Left renal pelvis (tissue), 4 donors: Measurements from ENCODE around the gene SEMA6A. TPM values are rescaled to one million over a fixed set of nuclear protein-coding genes. Genes with fewer than 3 reads are reported as not detected.

Experiments used
- DNase-seq, 4 donors: peaks; one replicate each; pipeline ENCODE4 v3.0.0-alpha.2; 2013; ENCODE audit warnings: low read depth in 4 of 4, low spot score in 3 of 4
- polyA plus RNA-seq, 4 donors: library from polyadenylated mRNA; unstranded; fragments of 120-200 nt; gene quantifications; one replicate each; pipeline ENCODE4 v1.2.1, GENCODE V29; 2013; ENCODE audit not compliant: insufficient read length in 4 of 4

Gene SEMA6A
- polyA plus RNA-seq, 4 donors: 49.5 to 59.0 (median 53.8) TPM

DNA sequence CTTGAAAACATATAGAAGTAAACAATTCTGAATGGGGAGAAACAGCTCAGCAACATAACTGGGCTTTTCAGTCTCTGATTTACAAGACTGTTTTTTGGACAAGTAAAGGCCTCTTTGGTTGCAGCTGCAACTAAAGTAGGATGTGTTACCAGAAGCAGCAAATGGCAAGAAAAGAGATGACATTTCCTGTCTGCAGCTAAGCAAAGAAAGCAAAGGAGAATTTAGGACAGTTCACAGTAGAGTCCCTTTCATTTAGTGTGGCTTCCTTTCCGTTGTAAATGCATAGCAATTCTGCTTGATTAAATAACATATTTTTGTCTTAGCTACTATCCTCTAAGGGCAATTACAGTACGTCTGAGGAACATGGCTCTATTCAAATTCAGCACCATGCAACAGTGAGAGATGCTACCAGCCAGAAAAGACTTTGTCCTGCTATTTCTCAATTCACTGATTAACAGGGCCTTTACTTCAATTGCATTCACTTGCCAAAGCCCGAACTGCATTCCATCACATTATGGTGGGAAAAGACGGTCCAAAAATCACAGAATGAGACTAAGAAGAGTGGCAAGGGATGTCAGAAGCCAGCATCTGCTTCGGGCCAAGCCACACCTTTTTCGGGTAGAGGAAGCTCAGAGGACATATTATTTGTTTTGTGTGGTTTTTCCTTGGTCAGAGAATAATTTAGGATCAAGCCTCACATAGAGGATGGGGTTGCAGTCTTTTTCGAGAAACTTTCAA lies 107.7 kb downstream of the SEMA6A start:
- DNase-seq: no peak

DNA sequence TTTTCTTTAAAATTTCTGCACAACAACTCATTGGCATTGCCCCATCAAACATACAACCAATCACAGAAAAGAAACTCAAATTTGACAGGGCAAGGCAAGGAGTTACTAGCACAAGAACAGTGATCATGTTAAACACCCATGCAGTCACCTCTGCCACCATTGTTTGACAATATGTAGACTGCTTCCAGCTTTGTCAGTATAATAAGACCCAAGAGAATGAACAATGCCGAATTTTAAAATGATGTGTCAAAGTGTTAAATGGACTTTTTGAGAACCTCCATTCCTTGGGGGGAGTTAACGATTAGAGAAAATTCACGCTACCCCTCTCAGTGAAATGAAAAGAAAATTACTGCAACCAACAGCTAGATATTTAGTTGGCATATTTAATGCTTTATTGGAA lies 109.2 kb downstream of the SEMA6A start:
- no peak for DNase-seq

DNA sequence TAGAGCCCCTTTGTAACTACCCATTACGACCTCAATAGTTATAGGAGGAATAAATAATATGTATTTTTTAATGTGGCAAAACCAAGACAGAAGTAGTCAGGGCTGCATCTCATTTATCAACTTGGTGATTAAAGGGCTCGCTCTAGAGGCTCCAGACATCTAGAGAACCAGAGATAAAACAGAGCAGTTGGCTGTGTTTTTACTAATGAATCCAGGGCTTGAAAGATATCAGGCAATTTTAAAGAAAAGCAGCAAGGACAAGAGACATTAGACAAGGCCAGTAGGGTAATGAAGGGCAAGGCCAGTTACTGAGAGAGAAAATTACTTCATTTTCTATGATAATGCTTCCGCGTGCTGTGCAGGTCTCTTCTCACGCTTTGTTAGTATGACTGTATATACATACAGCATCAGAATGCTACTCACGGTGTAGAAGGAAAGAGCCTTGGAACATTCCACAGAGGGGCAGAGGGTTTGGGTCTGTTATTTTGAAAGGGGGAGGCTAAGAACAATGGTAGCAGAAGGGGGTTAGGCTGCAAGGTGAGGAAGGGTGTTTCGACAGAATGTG lies 110.4 kb downstream of the SEMA6A start:
- no peak for DNase-seq

DNA sequence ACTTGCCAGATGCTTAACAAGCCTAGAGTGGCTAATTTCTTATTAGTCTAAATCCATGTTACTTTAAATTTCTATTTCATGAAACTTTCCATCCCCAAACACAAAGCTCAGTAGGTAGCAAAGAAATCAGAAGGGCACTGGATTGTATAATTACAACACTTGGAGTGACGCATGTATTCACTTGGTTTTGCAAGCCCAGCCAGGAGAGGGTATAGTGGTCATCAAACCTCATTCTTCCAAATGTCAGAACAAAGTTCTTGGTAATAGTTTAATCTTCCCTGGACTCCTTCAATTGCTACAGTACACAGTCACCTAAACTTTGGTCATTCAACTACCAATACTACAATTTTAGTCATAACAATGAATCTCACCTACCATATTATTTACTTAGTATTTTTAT lies 112.1 kb downstream of the SEMA6A start:
- DNase-seq: no peak

DNA sequence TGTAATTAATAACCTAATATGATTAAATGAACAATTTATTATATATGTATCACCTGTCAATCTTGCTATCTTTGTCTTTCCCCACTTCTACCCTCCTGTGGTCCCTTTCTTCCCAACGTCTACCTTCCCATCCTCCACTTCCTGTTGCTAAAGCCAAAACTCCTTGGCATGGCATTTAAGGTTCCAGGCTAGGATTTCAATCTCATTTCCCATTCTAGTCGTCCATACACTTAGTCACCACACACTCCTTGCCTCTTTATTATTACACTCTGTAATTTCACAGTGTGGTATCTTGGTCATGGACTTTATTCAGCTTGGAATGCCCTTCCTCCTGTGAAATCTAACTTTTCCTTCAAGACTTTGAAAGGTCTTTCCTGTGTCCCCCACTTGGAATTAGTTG lies 115.3 kb downstream of the SEMA6A start:
- DNase-seq: no peak

DNA sequence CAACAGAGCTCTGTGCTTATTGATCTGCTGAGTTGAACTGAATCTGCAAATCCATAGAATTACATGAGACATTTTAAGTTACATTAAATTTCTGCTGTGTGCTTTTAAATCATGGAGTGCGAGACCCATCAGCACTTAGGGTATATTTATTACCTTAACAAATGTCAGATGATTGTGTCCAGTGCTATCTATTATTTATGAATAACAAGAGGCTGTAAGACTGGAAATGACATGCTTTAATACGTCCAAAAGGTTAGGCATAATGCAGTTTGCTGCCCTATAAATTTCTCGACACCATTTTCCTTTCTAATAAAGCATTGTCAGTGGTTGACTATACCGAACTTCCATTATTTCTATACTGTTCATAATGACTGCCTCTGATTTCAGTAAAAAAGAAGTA lies 117.6 kb downstream of the SEMA6A start:
- DNase-seq: no peak

DNA sequence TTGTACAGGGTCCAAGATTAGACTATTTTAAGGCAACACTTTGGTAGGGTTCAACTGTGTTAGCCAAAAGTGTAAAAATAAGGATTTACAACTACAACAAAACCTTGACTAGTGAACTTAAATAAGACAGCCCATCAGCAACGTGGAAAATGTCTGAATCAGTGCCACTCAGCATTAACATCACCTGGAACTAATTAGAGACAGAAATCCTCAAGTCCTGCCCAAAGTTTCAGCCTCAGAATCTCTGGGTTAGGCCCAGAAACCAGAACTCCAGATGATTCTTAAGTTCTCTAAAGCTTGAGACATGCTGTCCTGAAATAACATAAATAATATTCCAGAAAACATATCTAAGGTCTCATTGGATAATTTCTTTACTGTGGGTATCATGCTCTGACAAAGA lies 118.6 kb downstream of the SEMA6A start:
- DNase-seq: no peak

DNA sequence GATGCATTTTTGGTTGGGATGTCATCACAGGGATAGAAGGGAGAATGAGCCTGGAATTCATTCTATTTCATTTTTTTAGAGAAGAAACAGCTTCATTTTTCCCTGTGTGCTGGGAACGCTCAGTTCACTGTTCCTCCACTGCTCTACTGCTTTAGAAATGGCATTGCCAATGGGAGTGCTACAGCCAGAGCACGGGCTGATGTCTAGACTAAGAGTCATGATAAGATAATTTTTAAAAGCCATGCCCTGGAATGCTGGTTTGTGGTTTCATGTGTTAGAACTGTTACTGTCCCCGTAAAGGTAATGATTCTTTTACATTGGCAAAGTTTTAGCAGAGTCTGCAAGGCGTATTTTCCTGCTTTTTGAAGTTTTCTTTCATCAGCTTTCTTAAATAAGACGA lies 119.6 kb downstream of the SEMA6A start:
- DNase-seq: no peak

DNA sequence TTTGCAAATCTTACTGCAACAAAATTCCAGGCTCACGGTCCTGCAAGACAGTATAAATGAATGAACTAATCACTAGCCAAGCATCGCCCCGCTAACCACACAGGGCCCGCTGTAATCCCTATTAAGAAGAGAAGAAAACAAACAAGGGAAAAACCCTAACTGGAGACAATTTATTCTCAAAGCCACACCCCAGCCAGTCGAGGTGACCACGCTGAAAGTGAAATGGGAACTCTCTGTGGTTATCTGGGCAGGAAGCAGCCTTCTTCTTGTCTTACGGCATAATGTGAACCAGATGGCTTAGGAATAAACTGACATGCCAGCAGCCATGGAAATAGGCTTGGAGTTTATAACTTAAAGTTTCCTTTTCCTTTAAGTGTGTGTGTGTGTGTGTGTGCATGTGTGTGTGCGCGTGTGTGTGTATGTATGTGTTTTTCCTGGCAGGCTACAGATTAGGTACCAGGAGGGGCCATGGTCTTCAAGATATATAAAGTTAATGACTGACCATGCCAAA lies 120.2 kb downstream of the SEMA6A start:
- DNase-seq: peak in 1 of 4 donors; percentile 27

DNA sequence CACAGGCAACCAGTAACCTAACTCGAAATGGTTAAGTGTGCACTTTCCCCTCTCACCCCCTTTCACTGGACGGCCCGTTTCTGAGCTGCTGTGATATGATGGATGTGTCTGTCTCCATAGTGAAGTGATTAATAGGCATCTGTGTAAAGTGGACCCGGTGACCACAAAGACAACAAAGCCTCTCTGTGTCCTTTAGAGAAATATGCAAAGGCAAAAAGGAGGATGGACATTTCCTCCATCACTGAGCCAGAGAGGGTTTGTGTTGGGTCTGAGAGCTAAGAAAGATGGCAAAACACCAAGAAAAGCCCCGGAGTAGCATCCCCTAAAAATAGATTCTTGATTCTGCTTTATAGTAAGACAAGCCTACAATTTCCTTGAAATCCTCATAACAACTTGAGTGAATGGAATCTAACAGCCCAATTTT lies 120.6 kb downstream of the SEMA6A start:
- DNase-seq: no peak

DNA sequence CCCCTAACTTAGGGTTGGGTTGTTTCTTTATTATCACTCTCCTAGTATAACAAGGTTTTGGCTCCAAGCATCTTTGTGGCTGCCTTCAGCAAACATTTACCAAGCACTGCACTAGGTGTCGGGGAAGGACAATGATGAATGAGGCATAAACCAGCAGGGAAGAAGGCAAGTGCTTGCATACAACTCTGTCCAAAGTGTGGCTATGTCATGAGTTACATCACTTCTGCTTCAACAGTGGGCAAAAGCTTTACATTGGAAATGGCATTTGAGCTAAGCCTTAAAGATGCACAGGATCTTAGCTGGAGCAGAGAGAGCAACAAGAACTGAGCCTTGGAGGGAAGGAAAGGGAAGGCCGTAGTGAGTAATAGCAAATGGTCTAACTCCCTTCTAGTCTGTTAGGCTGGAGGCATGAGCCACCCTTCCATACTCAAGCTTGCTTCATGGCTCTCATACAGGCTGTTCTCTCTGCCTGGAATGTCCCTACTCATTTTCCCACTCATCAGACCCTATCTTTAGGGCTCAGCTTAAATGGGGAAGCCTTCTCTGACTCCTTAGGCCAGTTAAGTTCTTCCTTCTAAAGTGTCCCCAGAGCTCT lies 121.8 kb downstream of the SEMA6A start:
- no peak for DNase-seq

DNA sequence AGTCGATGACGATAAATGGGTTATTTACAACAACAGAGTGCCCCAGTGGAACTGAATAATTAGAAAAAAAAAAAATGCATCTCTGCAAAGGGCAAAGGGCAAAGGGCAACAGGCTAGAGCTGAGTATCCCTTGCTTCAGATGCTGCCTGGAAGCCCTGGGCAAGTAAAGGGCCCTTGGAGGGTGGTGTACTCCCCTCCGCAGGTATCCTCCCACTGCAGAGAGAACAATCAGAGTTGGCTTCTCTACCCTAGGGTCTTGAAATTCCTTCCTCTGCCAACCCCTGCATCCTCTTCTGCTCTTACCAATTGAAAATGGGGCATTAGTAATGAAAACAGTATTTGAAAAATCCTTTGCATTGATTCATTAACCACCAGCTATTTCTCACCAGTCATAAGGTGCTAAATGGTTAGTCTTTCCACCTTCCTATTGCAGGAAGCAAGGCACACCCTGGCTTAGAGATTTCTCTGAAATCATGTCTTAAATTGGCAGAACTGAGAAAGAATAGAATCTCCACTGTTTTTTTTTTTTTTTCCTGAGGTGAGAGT lies 122.6 kb downstream of the SEMA6A start:
- DNase-seq: no peak

DNA sequence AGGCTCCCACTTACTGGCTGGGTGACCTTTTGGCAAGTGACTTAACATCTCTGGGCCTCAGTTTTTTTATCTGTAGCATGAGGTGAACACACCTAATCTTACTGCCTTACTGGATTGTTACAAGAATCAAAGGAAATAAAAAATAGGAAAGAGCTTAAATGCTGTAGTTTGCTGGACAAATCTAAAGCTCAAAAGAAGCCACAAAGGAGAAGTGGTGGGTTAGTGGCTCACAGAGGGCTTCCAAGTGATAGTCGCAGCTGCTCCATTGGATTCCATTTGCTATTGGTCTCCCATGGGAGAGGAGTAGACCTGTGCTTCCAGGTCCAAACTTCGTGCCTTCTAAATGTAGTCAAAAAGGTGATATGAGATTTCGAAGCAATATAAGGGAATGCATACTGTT lies 123.6 kb downstream of the SEMA6A start:
- no peak for DNase-seq

DNA sequence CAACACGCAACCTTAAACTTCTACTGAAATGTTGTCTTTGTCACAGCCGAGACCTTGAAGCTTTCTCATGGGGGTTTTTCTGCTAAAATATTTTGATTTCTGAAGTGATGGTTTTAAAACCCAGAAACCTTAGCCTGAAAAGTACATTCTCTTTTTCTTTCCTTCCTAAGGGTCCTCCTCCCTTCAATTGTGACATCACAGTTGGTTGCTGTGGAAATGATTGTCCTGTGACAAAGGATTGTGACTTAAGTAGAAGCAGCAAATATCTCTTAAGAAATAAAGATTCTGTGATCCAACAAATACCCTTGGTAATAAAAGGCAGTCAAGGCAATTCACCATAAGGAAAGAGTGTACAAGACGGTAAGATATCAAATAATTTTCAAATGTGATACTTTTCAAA lies 125.2 kb downstream of the SEMA6A start:
- DNase-seq: no peak

DNA sequence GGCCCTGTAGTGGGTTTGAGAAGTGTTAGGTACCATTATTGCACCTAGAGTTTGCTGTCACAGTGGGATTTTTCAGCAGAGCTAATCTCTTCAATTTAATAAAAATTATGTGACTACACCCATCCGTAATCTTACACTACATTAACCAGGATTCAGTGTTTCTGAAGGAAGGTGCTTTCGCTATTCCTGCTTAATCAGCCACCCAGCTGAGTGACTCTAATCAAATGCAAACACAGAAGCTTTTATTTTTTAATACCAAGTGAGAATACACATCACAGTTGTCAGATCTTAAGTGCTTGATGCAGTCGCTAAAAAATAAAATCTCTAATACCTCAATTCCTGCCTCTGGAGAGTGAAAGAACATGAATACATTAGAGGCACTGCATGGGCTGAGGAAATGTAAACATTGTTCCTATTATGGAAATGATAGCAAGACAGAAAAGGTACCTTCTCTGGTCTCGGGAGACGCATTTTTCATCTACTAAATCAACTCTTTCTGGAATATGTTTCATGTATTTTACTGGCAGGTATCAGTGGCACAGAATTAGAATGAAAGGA lies 125.7 kb downstream of the SEMA6A start:
- DNase-seq: no peak

DNA sequence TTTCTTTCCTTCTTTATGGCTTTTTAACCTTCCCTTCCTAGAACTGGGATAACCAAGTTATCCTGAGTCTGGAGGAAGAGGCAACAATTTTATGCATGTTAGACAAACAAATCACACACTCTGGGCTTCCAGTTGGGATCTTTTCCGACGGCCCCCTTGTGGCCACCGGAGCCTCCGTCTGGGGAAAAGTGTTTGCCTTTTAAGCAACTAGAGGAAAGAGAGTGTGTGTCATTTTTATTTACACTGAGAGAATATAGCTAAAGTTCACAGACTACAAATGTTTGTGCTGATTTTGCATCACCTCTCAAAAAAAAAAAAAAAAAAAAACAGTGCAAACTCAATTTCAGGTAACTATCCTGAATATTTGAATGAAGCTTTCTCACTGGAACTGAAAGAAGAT lies 126.2 kb downstream of the SEMA6A start:
- DNase-seq: no peak

DNA sequence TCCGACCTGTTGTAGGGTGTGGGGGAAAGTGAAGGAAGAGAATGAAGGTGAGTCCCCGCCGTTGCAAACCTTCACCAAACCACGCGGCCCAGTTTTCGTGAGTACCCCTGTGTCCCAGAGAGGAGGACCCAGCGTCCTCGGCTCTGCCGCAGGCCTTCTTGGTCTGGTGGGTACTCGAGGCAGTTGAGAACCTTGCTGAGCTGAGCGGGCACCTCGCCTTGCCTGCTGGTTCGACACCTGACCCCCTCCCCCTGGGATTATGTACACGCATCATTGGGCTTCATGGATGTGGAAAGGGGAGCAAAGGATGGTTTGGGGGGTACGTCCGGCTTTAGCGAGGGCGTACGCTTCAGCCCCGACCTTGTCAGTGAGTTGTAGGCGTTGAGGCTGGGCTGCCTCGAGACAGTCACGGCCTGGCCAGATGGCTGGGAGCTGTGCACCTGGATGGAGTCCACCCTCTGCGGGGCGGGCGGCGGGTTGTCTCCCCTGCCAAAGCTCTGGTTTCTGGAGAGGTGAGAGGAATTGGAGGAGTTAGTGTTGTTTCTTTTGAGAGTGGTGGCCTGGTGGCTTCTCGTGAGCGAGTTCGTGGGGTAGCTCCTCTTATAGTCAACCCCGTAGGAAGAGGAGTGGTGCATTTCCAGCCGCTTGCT lies 128.1 kb downstream of the SEMA6A start:
- DNase-seq: no peak

DNA sequence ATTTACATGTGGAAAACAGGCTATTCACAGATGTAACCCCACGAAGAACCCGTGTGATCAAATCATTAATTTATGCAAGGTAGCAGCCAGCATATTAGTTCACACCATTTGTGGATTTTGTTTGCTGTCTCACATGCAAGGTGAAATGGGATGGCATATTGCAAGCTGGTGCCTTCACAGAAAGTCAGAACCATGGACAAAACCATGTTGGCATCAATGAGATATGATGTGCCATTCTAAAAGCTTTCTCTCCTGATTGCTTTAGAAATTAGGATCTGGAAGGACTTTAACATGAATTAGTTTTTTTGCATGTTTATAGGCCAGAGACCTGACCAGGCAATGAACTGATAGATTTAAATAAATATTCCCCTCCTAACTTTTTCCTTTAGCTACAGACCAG lies 129.3 kb downstream of the SEMA6A start:
- no peak for DNase-seq

DNA sequence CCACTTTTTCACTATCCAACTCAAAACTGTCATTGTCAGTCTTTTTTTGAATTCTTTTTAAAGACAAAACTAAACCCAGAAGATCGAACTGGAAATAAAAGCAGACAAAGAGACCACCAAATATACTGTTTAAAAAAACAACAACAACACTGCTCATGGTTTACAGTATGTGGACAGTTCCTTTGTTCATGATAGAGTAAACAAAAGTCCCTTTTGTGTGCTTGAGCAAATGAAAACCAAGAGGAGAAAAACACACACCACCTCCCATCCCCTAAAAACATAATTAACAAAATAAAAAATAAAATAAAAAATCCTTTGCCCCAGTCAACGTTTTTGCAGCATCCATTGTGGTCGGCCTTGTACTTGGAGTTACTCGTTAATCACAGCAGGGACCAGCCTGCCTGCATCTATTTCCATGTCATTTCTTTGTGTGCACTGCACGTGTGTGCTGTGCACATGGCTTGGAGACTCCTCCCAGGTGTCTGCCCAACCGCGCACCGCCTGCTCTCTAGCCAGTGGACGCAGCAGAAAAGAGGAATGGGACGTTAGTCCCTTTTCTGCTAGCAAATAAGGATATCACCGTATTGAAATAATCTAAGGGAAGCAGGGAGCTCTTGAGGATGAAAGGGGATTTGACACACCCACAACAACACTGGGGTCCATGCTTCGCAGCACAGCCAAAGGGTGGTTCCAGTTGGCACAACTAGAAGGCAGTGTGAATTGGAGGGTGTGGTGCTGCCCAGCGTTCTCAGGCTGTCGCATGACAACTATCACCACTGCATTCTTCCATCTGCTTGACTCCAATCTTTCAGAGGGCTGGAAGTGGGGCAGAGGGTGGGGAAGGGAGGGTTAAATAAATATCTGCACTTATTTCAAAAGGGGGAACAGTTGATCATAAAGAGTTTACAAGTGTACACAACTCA lies 130.0 kb downstream of the SEMA6A start:
- no peak for DNase-seq
